Measurements from ENCODE around the gene TPPP2. TPM values are rescaled to one million over a fixed set of nuclear protein-coding genes. Genes with fewer than 3 reads are reported as not detected.

Gene TPPP2
- total and polyA plus RNA-seq, 9 of the 15 experiments (the other 6 are each of a cell fraction or from before 2014, with no cell fraction given), result 0.18 TPM; not detected in 8

DNA sequence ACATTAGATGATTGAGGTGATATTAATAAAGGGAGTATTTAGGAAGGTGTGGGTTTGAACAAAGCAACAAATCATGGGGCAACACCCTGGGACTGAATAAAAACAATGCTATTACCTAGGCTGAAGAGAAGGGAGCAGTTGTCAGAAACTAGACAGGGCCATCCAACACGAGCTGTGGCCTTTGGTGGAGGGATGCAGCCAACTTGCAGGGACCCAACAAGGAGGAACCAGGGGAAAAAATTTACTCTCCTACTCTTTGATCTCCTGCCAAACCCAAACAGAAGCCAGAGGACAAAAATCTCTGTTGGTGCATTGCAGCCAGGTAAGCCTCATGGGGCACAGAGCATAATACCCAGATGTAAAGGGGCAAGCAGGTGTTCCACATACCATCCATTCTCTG, 18.9 kb upstream of the TPPP2 start:
- TF ChIP-seq, protein P1, sequence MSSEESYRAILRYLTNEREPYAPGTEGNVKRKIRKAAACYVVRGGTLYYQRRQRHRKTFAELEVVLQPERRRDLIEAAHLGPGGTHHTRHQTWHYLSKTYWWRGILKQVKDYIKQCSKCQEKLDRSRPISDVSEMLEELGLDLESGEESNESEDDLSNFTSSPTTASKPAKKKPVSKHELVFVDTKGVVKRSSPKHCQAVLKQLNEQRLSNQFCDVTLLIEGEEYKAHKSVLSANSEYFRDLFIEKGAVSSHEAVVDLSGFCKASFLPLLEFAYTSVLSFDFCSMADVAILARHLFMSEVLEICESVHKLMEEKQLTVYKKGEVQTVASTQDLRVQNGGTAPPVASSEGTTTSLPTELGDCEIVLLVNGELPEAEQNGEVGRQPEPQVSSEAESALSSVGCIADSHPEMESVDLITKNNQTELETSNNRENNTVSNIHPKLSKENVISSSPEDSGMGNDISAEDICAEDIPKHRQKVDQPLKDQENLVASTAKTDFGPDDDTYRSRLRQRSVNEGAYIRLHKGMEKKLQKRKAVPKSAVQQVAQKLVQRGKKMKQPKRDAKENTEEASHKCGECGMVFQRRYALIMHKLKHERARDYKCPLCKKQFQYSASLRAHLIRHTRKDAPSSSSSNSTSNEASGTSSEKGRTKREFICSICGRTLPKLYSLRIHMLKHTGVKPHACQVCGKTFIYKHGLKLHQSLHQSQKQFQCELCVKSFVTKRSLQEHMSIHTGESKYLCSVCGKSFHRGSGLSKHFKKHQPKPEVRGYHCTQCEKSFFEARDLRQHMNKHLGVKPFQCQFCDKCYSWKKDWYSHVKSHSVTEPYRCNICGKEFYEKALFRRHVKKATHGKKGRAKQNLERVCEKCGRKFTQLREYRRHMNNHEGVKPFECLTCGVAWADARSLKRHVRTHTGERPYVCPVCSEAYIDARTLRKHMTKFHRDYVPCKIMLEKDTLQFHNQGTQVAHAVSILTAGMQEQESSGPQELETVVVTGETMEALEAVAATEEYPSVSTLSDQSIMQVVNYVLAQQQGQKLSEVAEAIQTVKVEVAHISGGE (CRISPR knock-in tag; IDR thresholded peaks at IDR 0.05), result no peak
- TF ChIP-seq ZBTB1 (CRISPR knock-in tag; IDR thresholded peaks at IDR 0.05; ENCODE audit: borderline replicate concordance, low read depth) (no peak), MCM3 (IDR thresholded peaks at IDR 0.05) (no peak), ZNF316 (IDR thresholded peaks at IDR 0.05) (no peak), ZNF561 (CRISPR knock-in tag; conservative IDR thresholded peaks at IDR 0.05) (no peak), ILK (tag; IDR thresholded peaks at IDR 0.05; ENCODE audit: borderline replicate concordance, low read depth) (no peak), ERF (CRISPR knock-in tag; IDR thresholded peaks at IDR 0.05) (no peak), JUNB (CRISPR knock-in tag; conservative IDR thresholded peaks at IDR 0.05) (no peak), ESRRB (CRISPR knock-in tag; IDR thresholded peaks at IDR 0.05; ENCODE audit: borderline replicate concordance) (no peak)
- TF ChIP-seq, protein P2, sequence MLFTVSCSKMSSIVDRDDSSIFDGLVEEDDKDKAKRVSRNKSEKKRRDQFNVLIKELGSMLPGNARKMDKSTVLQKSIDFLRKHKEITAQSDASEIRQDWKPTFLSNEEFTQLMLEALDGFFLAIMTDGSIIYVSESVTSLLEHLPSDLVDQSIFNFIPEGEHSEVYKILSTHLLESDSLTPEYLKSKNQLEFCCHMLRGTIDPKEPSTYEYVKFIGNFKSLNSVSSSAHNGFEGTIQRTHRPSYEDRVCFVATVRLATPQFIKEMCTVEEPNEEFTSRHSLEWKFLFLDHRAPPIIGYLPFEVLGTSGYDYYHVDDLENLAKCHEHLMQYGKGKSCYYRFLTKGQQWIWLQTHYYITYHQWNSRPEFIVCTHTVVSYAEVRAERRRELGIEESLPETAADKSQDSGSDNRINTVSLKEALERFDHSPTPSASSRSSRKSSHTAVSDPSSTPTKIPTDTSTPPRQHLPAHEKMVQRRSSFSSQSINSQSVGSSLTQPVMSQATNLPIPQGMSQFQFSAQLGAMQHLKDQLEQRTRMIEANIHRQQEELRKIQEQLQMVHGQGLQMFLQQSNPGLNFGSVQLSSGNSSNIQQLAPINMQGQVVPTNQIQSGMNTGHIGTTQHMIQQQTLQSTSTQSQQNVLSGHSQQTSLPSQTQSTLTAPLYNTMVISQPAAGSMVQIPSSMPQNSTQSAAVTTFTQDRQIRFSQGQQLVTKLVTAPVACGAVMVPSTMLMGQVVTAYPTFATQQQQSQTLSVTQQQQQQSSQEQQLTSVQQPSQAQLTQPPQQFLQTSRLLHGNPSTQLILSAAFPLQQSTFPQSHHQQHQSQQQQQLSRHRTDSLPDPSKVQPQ (CRISPR knock-in tag; IDR thresholded peaks at IDR 0.05; ENCODE audit: borderline replicate concordance), result no peak
- no peak for FAIRE-seq

More for the DNA sequence above, 18.9 kb upstream of the TPPP2 start:
- in situ Hi-C loops (cut with MboI) (no loop called here), intact Hi-C loops (cut with micrococcal nuclease) (no loop called here)
- ChIA-PET CTCF (ENCODE audit: low intra/inter-chr PET ratio) (no interaction called here), POLR2A (interaction anchor here (0.7 to 1.4 kb wide), 2 partner anchors 12 to 14 kb away, joined by 3 to 4 read pairs; partner anchors contain the start of gene NDRG2)
- no peaks in the 10 kb centered on the region for H3K36me3 ChIP-seq (ENCODE audit: control insufficient read depth, insufficient read depth, low read length)
- no peak for DNase-seq (ENCODE audit: extremely low read depth in 1 of 4, low spot score in 3 of 4)
- no peaks in the 10 kb centered on the region for H4K20me1 ChIP-seq (replicated peaks; ENCODE audit: control insufficient read depth, insufficient read depth, low read length)
- H3K4me2 ChIP-seq (ENCODE audit: insufficient read depth, low read length), result no peak overlapping the region
- no peak overlapping the region for H3K4me3 ChIP-seq
- H3K4me1 ChIP-seq (replicated peaks in 1 of 2; ENCODE audit: control insufficient read depth in 2 of 2, insufficient read depth in 2 of 2, low read length in 2 of 2), result peaks cover 0 to 7% of the 10 kb centered on the region in 2 experiments; a peak in 1 of 5 replicates
- no peak overlapping the region for H3K27ac ChIP-seq (ENCODE audit: extremely low read depth, low read depth, low read length)
- ATAC-seq, result no peak
- H3K9me1 ChIP-seq (ENCODE audit: control insufficient read depth, insufficient read depth, low read length), result no peaks in the 10 kb centered on the region
- H2AFZ ChIP-seq (ENCODE audit: low read depth, low read length), result no peak overlapping the region
- H3K9me3 ChIP-seq (replicated peaks; ENCODE audit: control insufficient read depth, insufficient read depth, low read depth, low read length), result no peaks in the 10 kb centered on the region
- H3K79me2 ChIP-seq (ENCODE audit: control insufficient read depth, insufficient read depth, low read length), result no peaks in the 10 kb centered on the region
- H3K27me3 ChIP-seq (ENCODE audit: control insufficient read depth in 2 of 2, insufficient read depth in 2 of 2, low read length in 2 of 2), result no peaks in the 10 kb centered on the region
- H3K9ac ChIP-seq (ENCODE audit: insufficient read depth in 1 of 2, low read depth in 2 of 2, low read length in 2 of 2), result no peak overlapping the region
- BruUV-seq (replicated peaks), result no TSS peak
- 13% methylated on average over 1 of the region's 1 CpG for WGBS (ENCODE audit: insufficient coverage, low coverage, missing lambda C conversion rate)

Data from K562 (cell line).